Measurements from ENCODE around the gene IQGAP3. TPM values are rescaled to one million over a fixed set of nuclear protein-coding genes. Genes with fewer than 3 reads are reported as not detected.

Gene IQGAP3
- total and polyA plus RNA-seq, 2 of the 4 experiments (the other 2 are of a cell fraction) = 12.5 to 13.6 TPM

GRCh38 chr1:156495401-156496140 lies 76.8 kb downstream of the IQGAP3 start:
- Histone ChIP-seq H3K27me3 (ENCODE audit: control insufficient read depth, insufficient read depth, low read length) (no peaks in the 10 kb centered on the region), H3K4me3 (ENCODE audit: insufficient read depth, low read depth, low read length) (no peak overlapping the region), H3K4me1 (ENCODE audit: control insufficient read depth, insufficient read depth, low read length) (peaks cover 55% of the 10 kb centered on the region), H4K8ac (ENCODE audit: low read depth in 2 of 2, low read length in 2 of 2) (no peak overlapping the region), H2AFZ (replicated peaks; ENCODE audit: low read length, poor library complexity) (no peak overlapping the region), H2BK15ac (ENCODE audit: low read depth, low read length) (no peak overlapping the region), H2AK9ac (replicated peaks; ENCODE audit: low read depth, low read length, poor library complexity) (peak overlapping the region; percentile 31), H3K14ac (replicated peaks; ENCODE audit: low read depth, low read length) (no peak overlapping the region), H4K5ac (ENCODE audit: low read depth, low read length) (no peak overlapping the region), H3K4me2 (ENCODE audit: low read depth, low read length) (no peak overlapping the region), H3K9me3 (ENCODE audit: control insufficient read depth, insufficient read depth, low read length) (no peaks in the 10 kb centered on the region), H3K4ac (ENCODE audit: low read depth, low read length) (no peak overlapping the region), H2BK5ac (ENCODE audit: low read depth, low read length, poor library complexity, severe bottlenecking) (no peak overlapping the region), H3K23ac (ENCODE audit: low read depth, low read length) (no peak overlapping the region), H3K9me1 (ENCODE audit: insufficient read depth, low read length) (peaks cover 61% of the 10 kb centered on the region), H3K56ac (ENCODE audit: extremely low read depth, insufficient read depth, low read length) (no peak overlapping the region), H2BK20ac (ENCODE audit: low read depth, low read length) (no peak overlapping the region), H3K27ac (ENCODE audit: insufficient read depth, low read length) (no peak overlapping the region), H2BK120ac (ENCODE audit: low read depth, low read length) (no peak overlapping the region), H3K18ac (ENCODE audit: low read depth, low read length) (no peak overlapping the region), H3K36me3 (ENCODE audit: control insufficient read depth, insufficient read depth, low read length) (peaks cover 5% of the 10 kb centered on the region; the same call in 1 of the 2 replicates), H4K20me1 (ENCODE audit: insufficient read depth, low read length) (peaks cover 99% of the 10 kb centered on the region), H4K91ac (ENCODE audit: insufficient read depth, low read depth, low read length) (no peak overlapping the region), H3K9ac (ENCODE audit: low read depth, low read length) (no peak overlapping the region), H3K79me1 (ENCODE audit: low read depth in 1 of 2, low read length in 2 of 2) (peaks cover 5 to 84% of the 10 kb centered on the region in 2 experiments; a peak in 2 of 4 replicates), H2AK5ac (ENCODE audit: low read depth, low read length) (peak overlapping the region; percentile 29)
- dilution Hi-C loops (cut with HindIII; ENCODE audit: low sequenced_read_pairs, unreplicated experiment) (no loop called here), intact Hi-C loops (cut with micrococcal nuclease) (no loop called here), in situ Hi-C loops (cut with MboI; ENCODE audit: low sequenced_read_pairs) (no loop called here)
- ChIA-PET POLR2A (ENCODE audit: unreplicated experiment) (no interaction called here), CTCF (interaction anchor here (1.3 to 1.9 kb wide), 2 partner anchors 9 to 15 kb away, joined by 3 to 6 read pairs; no protein-coding TSS in a partner anchor)
- BruUV-seq (replicated peaks) = no TSS peak
- WGBS, 2 experiments (ENCODE audit: extremely low coverage in 2 of 2, insufficient read length in 1 of 2) = no CpG with 5 or more reads among the region's 9 CpGs
- no peak for TF ChIP-seq MAZ (IDR thresholded peaks at IDR 0.05; ENCODE audit: borderline replicate concordance, low read depth, low read length)
- no peak for TF ChIP-seq FOS (IDR thresholded peaks at IDR 0.05; ENCODE audit: low read depth, low read length)
- TF ChIP-seq MAFK (IDR thresholded peaks at IDR 0.05; ENCODE audit: low read depth, low read length) = no peak
- no peak for TF ChIP-seq MXI1 (IDR thresholded peaks at IDR 0.05; ENCODE audit: borderline replicate concordance, low read depth, low read length)
- TF ChIP-seq CHD1 (IDR thresholded peaks at IDR 0.05; ENCODE audit: low read depth, low read length) = no peak
- no peak for TF ChIP-seq POLR2A (IDR thresholded peaks at IDR 0.05; ENCODE audit: low read depth, low read length)
- TF ChIP-seq CEBPB (IDR thresholded peaks at IDR 0.05; ENCODE audit: low read depth, low read length) = no peak
- no peak for TF ChIP-seq RFX5 (IDR thresholded peaks at IDR 0.05; ENCODE audit: low read depth, low read length)
- no peak for TF ChIP-seq RAD21 (IDR thresholded peaks at IDR 0.05; ENCODE audit: low read length)
- TF ChIP-seq CTCF (conservative IDR thresholded peaks at IDR 0.05; ENCODE audit: low read depth, low read length) = no peak
- no peak for TF ChIP-seq BHLHE40 (IDR thresholded peaks at IDR 0.05; ENCODE audit: low read depth, low read length)
- TF ChIP-seq ELK1 (IDR thresholded peaks at IDR 0.05; ENCODE audit: borderline replicate concordance, low read depth, low read length) = no peak
- TF ChIP-seq NFE2L2 (IDR thresholded peaks at IDR 0.05; ENCODE audit: low read depth, low read length) = no peak
- no peak for TF ChIP-seq SMC3 (IDR thresholded peaks at IDR 0.05; ENCODE audit: low read depth, low read length)
- TF ChIP-seq USF2 (IDR thresholded peaks at IDR 0.05; ENCODE audit: low read depth, low read length) = no peak
- TF ChIP-seq RCOR1 (IDR thresholded peaks at IDR 0.05; ENCODE audit: insufficient replicate concordance, low read length) = no peak
- DNase-seq (no peak), ATAC-seq (ENCODE audit: low read depth) (no peak)
